Measurements from ENCODE around the gene TRAM2.

- TF ChIP-seq POLR2A (IDR thresholded peaks at IDR 0.05) (no peak), CTCF (IDR thresholded peaks at IDR 0.05) (no peak)
These were observed 28.5 kb downstream of the TRAM2 start for GRCh38 chr6:52548353-52548713.

Measured in right lobe of liver (tissue), 4 donors.